D721Med (cell line): ENCODE data around the gene SLC46A3.

Experiments used
- DNase-seq: peaks from one replicate; pipeline ENCODE4 v3.0.0; 2011; ENCODE audit warnings: low spot score; ENCODE audit not compliant: insufficient read length
- FAIRE-seq: peaks from 2 replicates; lab custom pipeline; 2011; peaks lifted over from hg19 to GRCh38; lab: Jason Lieb, UNC
- CTCF ChIP-seq: IDR thresholded peaks from 2 replicates; pipeline ENCODE4 v1.5.1; 2012; ENCODE audit warnings: mild to moderate bottlenecking, control low read depth; ENCODE audit not compliant: insufficient read depth; ENCODE audit errors: missing control alignments

The SLC46A3 gene

DNA sequence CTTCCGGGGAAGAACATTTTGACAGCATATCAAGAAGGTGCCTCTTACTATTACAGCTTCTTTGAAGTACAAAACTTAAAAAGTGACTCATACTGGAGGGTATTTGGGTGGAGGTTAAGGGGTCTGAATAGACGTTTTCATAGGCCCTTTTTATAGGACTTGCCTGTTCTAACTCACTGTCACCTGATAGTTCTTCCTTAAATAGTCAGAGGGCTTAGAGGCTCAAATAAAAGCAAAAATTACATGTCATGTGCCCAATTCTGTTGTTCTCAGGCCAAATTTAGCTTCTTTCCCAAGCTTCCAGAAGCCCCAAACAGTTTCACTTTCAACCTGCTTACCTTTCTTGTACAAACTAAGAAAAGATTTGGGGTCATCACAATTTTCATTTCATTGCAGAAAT, 16.1 kb upstream of the SLC46A3 start:
- TF ChIP-seq CTCF, result no peak

DNA sequence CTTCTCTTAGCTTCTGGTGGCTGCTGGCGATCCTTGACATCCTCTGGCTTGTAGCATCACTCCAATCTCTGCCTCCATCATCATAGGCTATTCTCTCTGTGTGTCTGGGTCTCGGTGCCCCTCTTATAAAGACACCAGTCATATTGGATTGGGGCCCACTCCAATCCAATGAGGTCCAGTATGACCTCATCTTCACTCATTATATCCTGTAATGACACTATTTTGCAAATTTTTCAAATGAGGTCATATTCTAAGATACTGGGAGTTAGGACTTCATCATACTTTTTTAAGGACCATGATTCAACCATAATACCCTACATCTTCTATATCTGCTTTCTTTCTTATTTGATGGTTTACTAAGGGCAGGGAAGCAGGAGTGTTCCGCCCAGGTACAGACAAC, 12.0 kb upstream of the SLC46A3 start:
- FAIRE-seq, result no peak
- no peak for DNase-seq
- no peak for TF ChIP-seq CTCF

More for the DNA sequence above, 16.1 kb upstream of the SLC46A3 start:
- DNase-seq, result no peak
- FAIRE-seq, result no peak

DNA sequence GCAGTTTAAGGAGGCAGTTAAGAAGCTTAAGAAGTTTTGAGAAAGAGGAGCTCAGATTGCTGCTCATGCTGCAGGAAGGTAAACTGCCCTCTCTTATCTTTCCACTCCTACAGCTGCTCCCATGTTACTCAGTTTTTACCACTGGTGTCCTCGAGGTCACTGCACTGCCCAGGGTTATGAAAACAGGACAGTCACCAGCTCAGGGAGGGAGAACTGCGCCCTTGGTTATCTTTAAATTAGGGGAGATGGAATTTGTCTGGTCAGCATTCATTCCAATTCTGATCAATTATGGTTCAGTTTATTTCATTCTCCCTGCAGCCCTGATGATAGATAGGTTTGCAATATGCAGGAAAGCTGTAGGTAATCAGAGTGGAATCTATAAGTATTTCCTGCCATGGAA, 10.8 kb upstream of the SLC46A3 start:
- FAIRE-seq (no peak), DNase-seq (no peak)
- TF ChIP-seq CTCF, result no peak

- TF ChIP-seq CTCF, result no peak
Measured at GRCh38 chr13:28728642-28729041, 9.9 kb upstream of the SLC46A3 start.

DNA sequence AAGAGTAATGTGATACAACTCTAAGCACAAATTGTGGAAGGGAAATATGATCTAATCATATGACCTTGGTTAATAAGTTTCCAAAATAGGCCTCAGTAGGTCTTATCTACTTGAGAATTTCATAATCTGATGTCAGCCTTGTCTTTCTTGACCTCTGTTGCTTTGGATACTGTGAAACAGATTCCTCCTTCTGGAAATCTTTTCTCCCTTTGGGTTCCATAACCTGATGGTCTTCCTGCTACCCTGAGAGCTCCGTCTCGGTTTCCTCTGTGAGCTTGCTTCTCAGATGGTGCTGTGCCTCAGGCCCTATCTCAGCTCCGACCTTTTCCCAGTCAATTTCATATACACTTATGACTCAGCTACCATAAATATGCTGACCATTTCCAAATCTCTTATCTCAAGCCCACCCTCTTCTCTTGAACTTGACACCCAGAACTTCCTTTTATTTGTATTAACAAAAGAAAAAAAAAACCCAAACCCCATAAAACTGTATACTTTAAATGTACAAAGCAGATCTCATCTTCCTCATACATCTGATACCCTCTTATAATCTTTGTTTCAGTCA, 6.4 kb upstream of the SLC46A3 start:
- DNase-seq (no peak), FAIRE-seq (no peak)
- TF ChIP-seq CTCF, result no peak

More at GRCh38 chr13:28728642-28729041, 9.9 kb upstream of the SLC46A3 start:
- FAIRE-seq (no peak), DNase-seq (no peak)

DNA sequence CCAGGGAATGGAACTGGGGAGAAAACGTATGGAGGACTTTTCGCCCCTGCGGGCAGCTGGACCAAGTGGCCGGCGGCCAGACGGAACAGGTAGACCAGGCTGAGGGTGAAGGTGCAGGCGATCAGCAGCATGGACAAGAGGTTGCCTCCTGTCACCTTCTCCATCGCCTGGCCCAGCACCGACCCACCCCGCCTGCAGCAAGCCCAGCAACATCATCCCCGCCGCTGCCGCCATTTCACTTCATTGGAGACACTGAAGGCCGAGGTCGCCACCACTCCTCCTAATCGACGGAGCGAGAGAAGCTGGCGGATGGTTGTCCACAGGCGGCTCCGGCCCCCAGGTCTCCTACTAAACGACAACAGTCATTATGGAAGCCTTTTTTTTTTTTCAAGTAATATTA, 5.0 kb upstream of the SLC46A3 start:
- DNase-seq (no peak), FAIRE-seq (no peak)
- no peak for TF ChIP-seq CTCF

DNA sequence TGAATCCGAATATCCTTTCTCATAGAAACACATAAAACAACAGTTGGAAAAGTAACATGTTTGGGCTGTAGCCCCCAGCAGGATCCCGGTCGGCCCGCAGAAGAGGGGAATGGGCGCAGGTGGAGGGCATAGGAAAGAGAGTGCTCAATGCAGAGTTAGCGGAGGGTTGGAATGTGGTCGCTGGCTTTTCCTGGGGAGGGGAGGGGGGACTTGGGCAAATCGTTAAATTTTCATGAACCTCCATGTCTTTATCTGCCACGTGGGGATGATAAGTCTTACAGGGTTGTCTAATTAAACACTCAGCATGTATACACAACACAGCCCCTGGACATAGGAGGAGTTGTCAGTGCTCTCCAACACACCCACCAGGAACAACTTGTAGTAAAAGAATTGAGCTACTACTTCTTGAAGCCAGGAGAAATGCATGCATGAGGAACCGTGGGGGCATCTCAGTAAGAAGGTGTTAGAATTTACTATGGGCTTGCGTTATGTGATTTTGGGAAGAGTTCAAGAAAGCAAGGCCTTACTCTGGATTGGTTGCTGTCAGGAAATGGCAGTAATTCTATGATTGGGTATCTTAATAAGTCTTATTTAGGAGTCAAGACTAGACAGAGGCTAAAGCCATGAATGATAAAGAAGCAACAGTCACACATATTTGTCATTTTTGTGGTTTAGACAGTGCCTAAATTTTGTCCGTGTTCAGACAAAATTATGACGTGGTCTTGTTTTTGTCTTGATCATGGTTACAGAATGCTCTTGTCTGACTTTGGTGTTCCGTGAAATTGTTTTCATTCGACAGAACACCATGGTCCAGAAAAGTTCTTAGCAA, 671 bp upstream of the SLC46A3 start:
- no peak for TF ChIP-seq CTCF
- FAIRE-seq (no peak), DNase-seq (no peak)
